ENCODE data around the gene PPP1R18. TPM values are rescaled to one million over a fixed set of nuclear protein-coding genes. Genes with fewer than 3 reads are reported as not detected.
"Not testable (repeated sequence)": the region's sequence is repeated elsewhere in the genome, so short reads cannot be mapped to it uniquely, and the experiment has no call there.

Gene PPP1R18
- total RNA-seq, 1 donor from 2014 or later, result 83.3 TPM

- no peak for DNase-seq (ENCODE audit: low spot score in 2 of 2)
- peaks cover 0 to 34% of the 10 kb centered on the region in 2 donors for H3K4me1 ChIP-seq
- intact Hi-C loops (cut with DNase I), result loop anchor here (10.0 kb wide), 1 partner anchor 243 kb away; the partner anchor contains the start of gene HLA-E
- peak overlapping the region; percentile 10 to 37 for H3K27ac ChIP-seq
- peaks cover 70 to 98% of the 10 kb centered on the region in 2 donors for H3K36me3 ChIP-seq
- H3K9me3 ChIP-seq, result no peaks in the 10 kb centered on the region
- TF ChIP-seq, protein P1, sequence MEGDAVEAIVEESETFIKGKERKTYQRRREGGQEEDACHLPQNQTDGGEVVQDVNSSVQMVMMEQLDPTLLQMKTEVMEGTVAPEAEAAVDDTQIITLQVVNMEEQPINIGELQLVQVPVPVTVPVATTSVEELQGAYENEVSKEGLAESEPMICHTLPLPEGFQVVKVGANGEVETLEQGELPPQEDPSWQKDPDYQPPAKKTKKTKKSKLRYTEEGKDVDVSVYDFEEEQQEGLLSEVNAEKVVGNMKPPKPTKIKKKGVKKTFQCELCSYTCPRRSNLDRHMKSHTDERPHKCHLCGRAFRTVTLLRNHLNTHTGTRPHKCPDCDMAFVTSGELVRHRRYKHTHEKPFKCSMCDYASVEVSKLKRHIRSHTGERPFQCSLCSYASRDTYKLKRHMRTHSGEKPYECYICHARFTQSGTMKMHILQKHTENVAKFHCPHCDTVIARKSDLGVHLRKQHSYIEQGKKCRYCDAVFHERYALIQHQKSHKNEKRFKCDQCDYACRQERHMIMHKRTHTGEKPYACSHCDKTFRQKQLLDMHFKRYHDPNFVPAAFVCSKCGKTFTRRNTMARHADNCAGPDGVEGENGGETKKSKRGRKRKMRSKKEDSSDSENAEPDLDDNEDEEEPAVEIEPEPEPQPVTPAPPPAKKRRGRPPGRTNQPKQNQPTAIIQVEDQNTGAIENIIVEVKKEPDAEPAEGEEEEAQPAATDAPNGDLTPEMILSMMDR (IDR thresholded peaks at IDR 0.05), result peak in 1 of 3 experiments; percentile 19
- H3K27me3 ChIP-seq, result no peaks in the 10 kb centered on the region
- no peak overlapping the region for H3K4me3 ChIP-seq
Measured at GRCh38 chr6:30727920-30728553, 41.6 kb upstream of the PPP1R18 start.

- Histone ChIP-seq H3K9me3 (no peaks in the 10 kb centered on the region), H3K27me3 (no peaks in the 10 kb centered on the region), H3K4me3 (no peak overlapping the region), H3K36me3 (peaks cover 61 to 93% of the 10 kb centered on the region in 2 donors), H3K4me1 (peaks cover 0 to 41% of the 10 kb centered on the region in 2 donors), H3K27ac (peak overlapping the region; percentile 46 to 50)
- no peak for DNase-seq (ENCODE audit: low spot score in 2 of 2)
- TF ChIP-seq, protein P1 (IDR thresholded peaks at IDR 0.05), result no peak
- intact Hi-C loops (cut with DNase I), result loop anchor here (10.0 kb wide), 1 partner anchor 242 kb away; the partner anchor contains the start of gene HLA-E
Measured at GRCh38 chr6:30726506-30727413, 40.3 kb upstream of the PPP1R18 start.

DNA sequence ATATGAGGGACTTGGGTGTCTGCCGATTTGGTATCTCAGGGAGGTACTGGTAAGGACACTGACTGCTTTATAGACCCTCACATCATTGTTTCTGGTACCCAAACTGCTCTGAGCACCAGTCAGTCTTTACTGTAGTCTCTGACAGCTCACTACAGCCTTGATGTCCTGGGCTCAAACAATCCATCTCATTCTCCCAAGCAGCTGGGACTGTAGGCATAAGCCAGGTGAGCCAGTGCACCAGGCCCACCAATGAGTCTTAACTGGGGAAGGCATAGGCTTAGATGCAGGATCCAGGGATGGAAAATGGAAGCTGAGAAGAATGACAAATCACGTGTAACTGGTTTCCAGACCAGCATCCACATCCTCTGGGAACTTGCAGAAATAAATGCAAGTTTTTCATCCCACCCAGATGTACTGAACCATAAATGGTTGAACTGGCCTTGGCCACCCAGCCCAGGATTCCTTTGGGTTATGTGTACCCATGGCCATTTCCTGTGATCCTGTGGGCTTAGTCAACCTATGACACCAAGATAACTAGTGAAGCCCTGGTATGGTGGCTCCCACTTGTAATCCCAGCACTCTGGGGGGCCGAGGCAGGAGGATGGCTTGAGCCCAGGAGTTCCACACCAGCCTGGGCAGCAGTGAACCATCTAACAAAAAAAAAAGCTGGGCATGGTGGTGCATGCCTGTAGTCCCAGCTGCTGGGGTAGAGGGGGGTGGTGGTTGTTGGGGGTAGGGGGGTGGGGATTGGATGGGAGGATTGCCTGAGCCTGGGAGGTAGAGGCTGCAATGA lies 39.5 kb upstream of the PPP1R18 start:
- Histone ChIP-seq H3K4me1 (peaks cover 0 to 38% of the 10 kb centered on the region in 2 donors), H3K27me3 (no peaks in the 10 kb centered on the region), H3K36me3 (peaks cover 60 to 84% of the 10 kb centered on the region in 2 donors), H3K9me3 (no peaks in the 10 kb centered on the region), H3K4me3 (no peak overlapping the region), H3K27ac (peak overlapping the region; percentile 46 to 50)
- TF ChIP-seq, protein P1 (IDR thresholded peaks at IDR 0.05), result no peak
- DNase-seq (ENCODE audit: low spot score in 2 of 2), result no peak
- intact Hi-C loops (cut with DNase I), result loop anchor here (10.0 kb wide), 1 partner anchor 241 kb away; the partner anchor contains the start of gene HLA-E

- TF ChIP-seq, protein P1 (IDR thresholded peaks at IDR 0.05), result no peak
- no peak overlapping the region for H3K4me3 ChIP-seq
- no peaks in the 10 kb centered on the region for H3K27me3 ChIP-seq
- peak overlapping the region; percentile 46 to 50 for H3K27ac ChIP-seq
- no peak for DNase-seq (ENCODE audit: low spot score in 2 of 2)
- peaks cover 51 to 76% of the 10 kb centered on the region in 2 donors for H3K36me3 ChIP-seq
- intact Hi-C loops (cut with DNase I), result loop anchor here (5.0 to 10.0 kb wide), 2 partner anchors 152 to 240 kb away; partner anchors contain the start of gene HLA-E
- H3K9me3 ChIP-seq, result no peaks in the 10 kb centered on the region
- H3K4me1 ChIP-seq, result peaks cover 0 to 33% of the 10 kb centered on the region in 2 donors
Measured at GRCh38 chr6:30724906-30725667, 38.6 kb upstream of the PPP1R18 start.

GRCh38 chr6:30723843-30724741 lies 37.6 kb upstream of the PPP1R18 start:
- intact Hi-C loops (cut with DNase I), result loop anchor here (5.0 to 10.0 kb wide), 2 partner anchors 153 to 239 kb away; partner anchors contain the start of gene HLA-E
- not testable (repeated sequence) for H3K4me3 ChIP-seq; H3K9me3 ChIP-seq; DNase-seq (ENCODE audit: low spot score in 2 of 2); H3K27me3 ChIP-seq
- peaks cover 0 to 38% of the 10 kb centered on the region in 2 donors for H3K4me1 ChIP-seq
- H3K36me3 ChIP-seq, result peaks cover 43 to 66% of the 10 kb centered on the region in 2 donors
- H3K27ac ChIP-seq, result peak overlapping the region; percentile 46 to 50

GRCh38 chr6:30723159-30723842 lies 36.9 kb upstream of the PPP1R18 start:
- intact Hi-C loops (cut with DNase I), result loop anchor here (5.0 to 10.0 kb wide), 2 partner anchors 154 to 238 kb away; partner anchors contain the start of gene HLA-E
- H3K27me3 ChIP-seq; DNase-seq (ENCODE audit: low spot score in 2 of 2); H3K4me3 ChIP-seq; H3K9me3 ChIP-seq: not testable (repeated sequence)
- Histone ChIP-seq H3K27ac (peak overlapping the region; percentile 46 to 50), H3K4me1 (peaks cover 0 to 43% of the 10 kb centered on the region in 2 donors), H3K36me3 (peaks cover 36 to 58% of the 10 kb centered on the region in 2 donors)

Measured in ascending aorta (tissue), 2 donors.